GM13976 (cell line): ENCODE measurements around the gene RDH5.

Experiments used
- DNase-seq: peaks from one replicate; pipeline ENCODE4 v3.0.0; 2012; ENCODE audit warnings: low spot score
- CTCF ChIP-seq: IDR thresholded peaks from 2 replicates; pipeline ENCODE4 v1.5.1; 2012; ENCODE audit warnings: borderline replicate concordance, mild to moderate bottlenecking; ENCODE audit not compliant: insufficient read depth; ENCODE audit errors: extremely low read depth, missing control alignments, control extremely low read depth
- in situ Hi-C: fragments of 300-500 bp; cut with MboI; formaldehyde crosslinking; loops from one replicate; pipeline ENCODE4 v1.12.0; 2022; ENCODE audit warnings: low sequenced_read_pairs, mixed read lengths, inconsistent platforms; ENCODE audit not compliant: unreplicated experiment

Gene RDH5

GRCh38 chr12:55717011-55718007 lies 2.9 kb upstream of the RDH5 start:
- in situ Hi-C loops = no loop called here
- no peak for TF ChIP-seq CTCF
- no peak for DNase-seq

GRCh38 chr12:55718015-55718414 lies 2.2 kb upstream of the RDH5 start:
- no peak for TF ChIP-seq CTCF
- in situ Hi-C loops = no loop called here
- DNase-seq = no peak

GRCh38 chr12:55718624-55719275 lies 1.4 kb upstream of the RDH5 start:
- no peak for DNase-seq
- in situ Hi-C loops = no loop called here
- TF ChIP-seq CTCF = no peak

- TF ChIP-seq CTCF = no peak
- in situ Hi-C loops = no loop called here
- DNase-seq = no peak
Measured at GRCh38 chr12:55719371-55719770, 822 bp upstream of the RDH5 start.

- no peak for DNase-seq
- TF ChIP-seq CTCF = peak; percentile 35
- in situ Hi-C loops = no loop called here
Measured at GRCh38 chr12:55720894-55721444, 776 bp downstream of the RDH5 start.

GRCh38 chr12:55721601-55722213 lies 1.5 kb downstream of the RDH5 start:
- in situ Hi-C loops = no loop called here
- DNase-seq = no peak
- TF ChIP-seq CTCF = no peak
